Gastroesophageal sphincter (tissue), 3 donors: ENCODE results near the gene SEC14L5.

Source experiments
- POLR2A ChIP-seq, 2 donors: fragments of 450-650 bp; IDR thresholded peaks; one replicate each; pipeline ENCODE4 v1.6.1; 2017; ENCODE audit warnings: antibody characterized with exemption in 2 of 2, mild to moderate bottlenecking in 2 of 2, moderate library complexity in 1 of 2
- TF ChIP-seq, protein P1 (sequence below), 4 experiments: fragments of 200-600 bp in 2 of 4; fragments of 450-650 bp in 2 of 4; sonication (generic) in 1 of 4; IDR thresholded peaks; one replicate each; pipeline ENCODE4 v1.5.1; 2017 to 2019; ENCODE audit warnings: antibody characterized with exemption in 4 of 4, mild to moderate bottlenecking in 2 of 4, moderate library complexity in 2 of 4

DNA sequence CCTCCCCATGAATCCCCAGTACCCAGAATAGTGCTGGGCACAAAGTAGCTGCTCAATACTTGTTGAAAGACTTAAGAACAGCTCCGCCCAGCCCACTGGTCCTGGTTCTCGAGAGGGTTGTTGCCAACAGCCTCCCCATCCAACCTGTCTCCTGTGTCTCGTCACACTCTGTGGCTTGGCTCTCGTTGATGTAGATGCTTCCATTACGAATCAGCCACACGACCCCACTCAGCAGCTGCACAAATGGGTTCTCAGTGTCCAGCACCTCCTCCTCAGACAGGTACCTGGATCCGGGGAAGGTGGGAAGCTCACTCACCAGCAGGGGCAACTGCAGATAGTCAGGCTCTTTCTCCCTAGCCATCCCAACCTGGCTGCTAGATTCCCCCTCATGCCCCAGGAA is 73.5 kb downstream of the SEC14L5 start:
- TF ChIP-seq POLR2A (IDR thresholded peaks at IDR 0.05) = no peak
- TF ChIP-seq, protein P1, sequence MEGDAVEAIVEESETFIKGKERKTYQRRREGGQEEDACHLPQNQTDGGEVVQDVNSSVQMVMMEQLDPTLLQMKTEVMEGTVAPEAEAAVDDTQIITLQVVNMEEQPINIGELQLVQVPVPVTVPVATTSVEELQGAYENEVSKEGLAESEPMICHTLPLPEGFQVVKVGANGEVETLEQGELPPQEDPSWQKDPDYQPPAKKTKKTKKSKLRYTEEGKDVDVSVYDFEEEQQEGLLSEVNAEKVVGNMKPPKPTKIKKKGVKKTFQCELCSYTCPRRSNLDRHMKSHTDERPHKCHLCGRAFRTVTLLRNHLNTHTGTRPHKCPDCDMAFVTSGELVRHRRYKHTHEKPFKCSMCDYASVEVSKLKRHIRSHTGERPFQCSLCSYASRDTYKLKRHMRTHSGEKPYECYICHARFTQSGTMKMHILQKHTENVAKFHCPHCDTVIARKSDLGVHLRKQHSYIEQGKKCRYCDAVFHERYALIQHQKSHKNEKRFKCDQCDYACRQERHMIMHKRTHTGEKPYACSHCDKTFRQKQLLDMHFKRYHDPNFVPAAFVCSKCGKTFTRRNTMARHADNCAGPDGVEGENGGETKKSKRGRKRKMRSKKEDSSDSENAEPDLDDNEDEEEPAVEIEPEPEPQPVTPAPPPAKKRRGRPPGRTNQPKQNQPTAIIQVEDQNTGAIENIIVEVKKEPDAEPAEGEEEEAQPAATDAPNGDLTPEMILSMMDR (IDR thresholded peaks at IDR 0.05) = no peak
